Measurements from ENCODE around the gene PCDHB10.
"Not testable (repeated sequence)": the region's sequence is repeated elsewhere in the genome, so short reads cannot be mapped to it uniquely, and the experiment has no call there.

Gene PCDHB10

GRCh38 chr5:141189131-141189530 is 3.0 kb upstream of the PCDHB10 start:
- H3K4me3 ChIP-seq (ENCODE audit: low read depth, low read length); H3K4me1 ChIP-seq (ENCODE audit: control insufficient read depth, insufficient read depth, low read length); H3K9ac ChIP-seq (ENCODE audit: low read length); H3K27me3 ChIP-seq (ENCODE audit: control insufficient read depth, insufficient read depth, low read length); H3K9me3 ChIP-seq (ENCODE audit: control insufficient read depth, insufficient read depth, low read depth, low read length); H3K27ac ChIP-seq (ENCODE audit: low read depth, low read length); H3K36me3 ChIP-seq (ENCODE audit: control insufficient read depth, insufficient read depth, low read length): not testable (repeated sequence)

GRCh38 chr5:141194332-141194731 is 2.2 kb downstream of the PCDHB10 start:
- H3K27me3 ChIP-seq (ENCODE audit: control insufficient read depth, insufficient read depth, low read length); H3K4me3 ChIP-seq (ENCODE audit: low read depth, low read length); H3K27ac ChIP-seq (ENCODE audit: low read depth, low read length); H3K36me3 ChIP-seq (ENCODE audit: control insufficient read depth, insufficient read depth, low read length); H3K9me3 ChIP-seq (ENCODE audit: control insufficient read depth, insufficient read depth, low read depth, low read length); H3K4me1 ChIP-seq (ENCODE audit: control insufficient read depth, insufficient read depth, low read length); H3K9ac ChIP-seq (ENCODE audit: low read length): not testable (repeated sequence)

DNA sequence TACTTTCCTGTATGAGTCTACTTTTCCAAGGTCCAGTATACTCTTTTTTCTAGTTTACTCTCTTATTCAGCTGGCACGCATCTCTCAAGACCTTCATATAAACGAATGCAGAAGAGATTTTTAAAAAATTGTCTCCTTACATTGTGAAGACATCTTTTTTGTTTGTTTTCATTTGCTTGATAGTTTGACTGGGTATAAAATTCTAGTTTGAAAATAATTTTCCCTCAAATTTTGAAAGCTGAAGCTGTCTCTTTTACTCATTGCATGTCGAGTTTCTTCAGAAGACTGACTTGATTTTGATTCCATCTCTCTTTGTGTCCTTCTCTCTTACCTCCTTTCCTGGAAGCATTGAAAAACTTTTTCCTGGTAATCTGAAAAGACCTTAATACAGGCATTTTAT is 4.2 kb downstream of the PCDHB10 start:
- Histone ChIP-seq H3K4me3 (ENCODE audit: low read depth, low read length) (no peak overlapping the region), H3K27me3 (ENCODE audit: control insufficient read depth, insufficient read depth, low read length) (peaks cover 9% of the 10 kb centered on the region; the same call in 1 of the 2 replicates), H3K36me3 (ENCODE audit: control insufficient read depth, insufficient read depth, low read length) (no peaks in the 10 kb centered on the region), H3K9me3 (ENCODE audit: control insufficient read depth, insufficient read depth, low read depth, low read length) (0 out of 2 replicates have a peak, but pooled peaks cover 13% of the 10 kb centered on the region), H3K4me1 (ENCODE audit: control insufficient read depth, insufficient read depth, low read length) (no peaks in the 10 kb centered on the region), H3K27ac (ENCODE audit: low read depth, low read length) (no peak overlapping the region), H3K9ac (ENCODE audit: low read length) (no peak overlapping the region)

DNA sequence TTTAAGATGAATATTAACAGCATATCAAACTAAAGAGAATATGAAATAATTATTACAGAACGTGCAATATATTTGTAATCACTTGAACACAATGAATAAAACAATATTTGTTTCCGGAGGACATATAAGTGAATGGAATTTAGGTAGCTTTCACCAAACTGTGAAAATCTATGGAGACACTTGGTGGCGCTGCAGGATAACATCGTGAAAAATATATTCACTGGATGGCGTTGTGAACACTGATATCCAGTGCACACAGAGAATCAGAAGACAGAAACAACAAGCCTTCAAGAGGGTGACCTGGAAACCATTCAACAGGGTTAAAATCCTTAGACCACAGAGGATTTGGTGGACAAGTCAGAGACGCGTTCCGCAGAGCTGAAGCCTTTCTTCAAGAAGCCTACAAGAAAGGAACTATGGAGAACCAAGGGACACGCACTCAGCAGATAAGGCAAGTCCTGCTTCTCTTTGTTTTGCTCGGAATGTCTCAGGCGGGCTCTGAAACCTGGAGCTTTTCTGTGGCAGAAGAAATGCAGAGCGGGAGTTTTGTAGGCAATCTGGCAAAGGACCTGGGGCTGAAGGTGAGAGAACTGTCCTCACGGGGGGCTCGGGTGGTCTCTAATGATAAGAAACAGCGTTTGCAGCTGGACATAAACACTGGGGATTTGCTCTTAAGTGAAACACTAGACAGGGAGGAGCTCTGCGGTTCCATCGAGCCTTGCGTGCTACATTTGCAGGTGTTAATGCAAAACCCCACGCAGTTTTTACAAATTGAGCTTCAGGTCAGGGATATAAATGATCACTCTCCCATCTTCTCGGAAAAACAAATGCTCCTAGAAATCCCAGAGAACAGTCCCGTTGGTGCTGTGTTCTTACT is 7.4 kb downstream of the PCDHB10 start, which contains the start of gene PCDHB11:
Gene PCDHB11, plus strand, starts transcription at position 269 of the 877 bp plus-strand sequence. Its CDS starts 148 bp downstream, at position 417.
- Histone ChIP-seq H3K27me3 (ENCODE audit: control insufficient read depth, insufficient read depth, low read length) (peaks cover 3% of the 10 kb centered on the region; the same call in 1 of the 2 replicates), H3K4me3 (ENCODE audit: low read depth, low read length) (no peak within 1 kb of the TSS), H3K9me3 (ENCODE audit: control insufficient read depth, insufficient read depth, low read depth, low read length) (0 out of 2 replicates have a peak, but pooled peaks cover 13% of the 10 kb centered on the region), H3K4me1 (ENCODE audit: control insufficient read depth, insufficient read depth, low read length) (no peaks in the 10 kb centered on the region), H3K36me3 (ENCODE audit: control insufficient read depth, insufficient read depth, low read length) (no peaks in the 10 kb centered on the region), H3K9ac (ENCODE audit: low read length) (no peak within 1 kb of the TSS), H3K27ac (ENCODE audit: low read depth, low read length) (no peak within 1 kb of the TSS)

- not testable (repeated sequence) for H3K27ac ChIP-seq (ENCODE audit: low read depth, low read length); H3K4me3 ChIP-seq (ENCODE audit: low read depth, low read length); H3K4me1 ChIP-seq (ENCODE audit: control insufficient read depth, insufficient read depth, low read length); H3K27me3 ChIP-seq (ENCODE audit: control insufficient read depth, insufficient read depth, low read length); H3K9ac ChIP-seq (ENCODE audit: low read length); H3K36me3 ChIP-seq (ENCODE audit: control insufficient read depth, insufficient read depth, low read length); H3K9me3 ChIP-seq (ENCODE audit: control insufficient read depth, insufficient read depth, low read depth, low read length)
Measured at GRCh38 chr5:141201126-141201525, 9.0 kb downstream of the PCDHB10 start.

- H3K4me3 ChIP-seq (ENCODE audit: low read depth, low read length); H3K9me3 ChIP-seq (ENCODE audit: control insufficient read depth, insufficient read depth, low read depth, low read length); H3K27ac ChIP-seq (ENCODE audit: low read depth, low read length); H3K27me3 ChIP-seq (ENCODE audit: control insufficient read depth, insufficient read depth, low read length); H3K9ac ChIP-seq (ENCODE audit: low read length); H3K4me1 ChIP-seq (ENCODE audit: control insufficient read depth, insufficient read depth, low read length); H3K36me3 ChIP-seq (ENCODE audit: control insufficient read depth, insufficient read depth, low read length): not testable (repeated sequence)
Measured at GRCh38 chr5:141201646-141202045, 9.5 kb downstream of the PCDHB10 start.

- Histone ChIP-seq H3K27ac (ENCODE audit: low read depth, low read length) (no peak within 1 kb of the TSS), H3K27me3 (ENCODE audit: control insufficient read depth, insufficient read depth, low read length) (no peaks in the 10 kb centered on the region; the same call in 1 of the 2 replicates), H3K4me3 (ENCODE audit: low read depth, low read length) (no peak within 1 kb of the TSS), H3K9me3 (ENCODE audit: control insufficient read depth, insufficient read depth, low read depth, low read length) (no peaks in the 10 kb centered on the region), H3K36me3 (ENCODE audit: control insufficient read depth, insufficient read depth, low read length) (no peaks in the 10 kb centered on the region), H3K4me1 (ENCODE audit: control insufficient read depth, insufficient read depth, low read length) (no peaks in the 10 kb centered on the region), H3K9ac (ENCODE audit: low read length) (no peak within 1 kb of the TSS)
Measured at GRCh38 chr5:141208478-141208877, 16.3 kb downstream of the PCDHB10 start, which contains the start of gene PCDHB12. Gene PCDHB12, plus strand, starts transcription at chr5:141208719. Its CDS starts 189 bp downstream, at chr5:141208908.

DNA sequence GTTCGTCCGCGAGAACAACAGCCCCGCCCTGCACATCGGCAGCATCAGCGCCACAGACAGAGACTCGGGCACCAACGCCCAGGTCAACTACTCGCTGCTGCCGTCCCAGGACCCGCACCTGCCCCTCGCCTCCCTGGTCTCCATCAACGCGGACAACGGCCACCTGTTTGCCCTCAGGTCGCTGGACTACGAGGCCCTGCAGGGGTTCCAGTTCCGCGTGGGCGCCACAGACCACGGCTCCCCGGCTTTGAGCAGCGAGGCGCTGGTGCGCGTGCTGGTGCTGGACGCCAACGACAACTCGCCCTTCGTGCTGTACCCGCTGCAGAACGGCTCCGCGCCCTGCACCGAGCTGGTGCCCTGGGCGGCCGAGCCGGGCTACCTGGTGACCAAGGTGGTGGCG is 18.1 kb downstream of the PCDHB10 start:
- not testable (repeated sequence) for H3K4me1 ChIP-seq (ENCODE audit: control insufficient read depth, insufficient read depth, low read length); H3K9me3 ChIP-seq (ENCODE audit: control insufficient read depth, insufficient read depth, low read depth, low read length); H3K4me3 ChIP-seq (ENCODE audit: low read depth, low read length); H3K27ac ChIP-seq (ENCODE audit: low read depth, low read length); H3K9ac ChIP-seq (ENCODE audit: low read length); H3K27me3 ChIP-seq (ENCODE audit: control insufficient read depth, insufficient read depth, low read length); H3K36me3 ChIP-seq (ENCODE audit: control insufficient read depth, insufficient read depth, low read length)

DNA sequence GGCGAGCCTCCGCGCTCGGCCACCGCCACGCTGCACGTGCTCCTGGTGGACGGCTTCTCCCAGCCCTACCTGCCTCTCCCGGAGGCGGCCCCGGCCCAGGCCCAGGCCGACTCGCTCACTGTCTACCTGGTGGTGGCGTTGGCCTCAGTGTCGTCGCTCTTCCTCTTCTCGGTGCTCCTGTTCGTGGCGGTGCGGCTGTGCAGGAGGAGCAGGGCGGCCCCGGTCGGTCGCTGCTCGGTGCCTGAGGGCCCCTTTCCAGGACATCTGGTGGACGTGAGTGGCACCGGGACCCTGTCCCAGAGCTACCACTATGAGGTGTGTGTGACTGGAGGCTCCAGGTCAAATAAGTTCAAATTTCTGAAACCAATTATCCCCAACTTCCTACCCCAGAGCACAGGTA is 18.7 kb downstream of the PCDHB10 start:
- not testable (repeated sequence) for H3K4me1 ChIP-seq (ENCODE audit: control insufficient read depth, insufficient read depth, low read length); H3K4me3 ChIP-seq (ENCODE audit: low read depth, low read length); H3K36me3 ChIP-seq (ENCODE audit: control insufficient read depth, insufficient read depth, low read length); H3K9ac ChIP-seq (ENCODE audit: low read length); H3K27me3 ChIP-seq (ENCODE audit: control insufficient read depth, insufficient read depth, low read length); H3K27ac ChIP-seq (ENCODE audit: low read depth, low read length); H3K9me3 ChIP-seq (ENCODE audit: control insufficient read depth, insufficient read depth, low read depth, low read length)

GRCh38 chr5:141213656-141214339 is 21.6 kb downstream of the PCDHB10 start, which contains the start of gene PCDHB13:
Gene PCDHB13, plus strand, starts transcription at chr5:141213919. Its CDS starts 205 bp downstream, at chr5:141214124.
- not testable (repeated sequence) for H3K9ac ChIP-seq (ENCODE audit: low read length); H3K27ac ChIP-seq (ENCODE audit: low read depth, low read length); H3K9me3 ChIP-seq (ENCODE audit: control insufficient read depth, insufficient read depth, low read depth, low read length); H3K27me3 ChIP-seq (ENCODE audit: control insufficient read depth, insufficient read depth, low read length); H3K36me3 ChIP-seq (ENCODE audit: control insufficient read depth, insufficient read depth, low read length); H3K4me1 ChIP-seq (ENCODE audit: control insufficient read depth, insufficient read depth, low read length)
- H3K4me3 ChIP-seq (ENCODE audit: low read depth, low read length), result peak within 1 kb of the TSS; percentile 43; the same call in 1 of the 2 replicates

- not testable (repeated sequence) for H3K27me3 ChIP-seq (ENCODE audit: control insufficient read depth, insufficient read depth, low read length); H3K27ac ChIP-seq (ENCODE audit: low read depth, low read length); H3K4me1 ChIP-seq (ENCODE audit: control insufficient read depth, insufficient read depth, low read length); H3K36me3 ChIP-seq (ENCODE audit: control insufficient read depth, insufficient read depth, low read length); H3K9me3 ChIP-seq (ENCODE audit: control insufficient read depth, insufficient read depth, low read depth, low read length); H3K9ac ChIP-seq (ENCODE audit: low read length); H3K4me3 ChIP-seq (ENCODE audit: low read depth, low read length)
Measured at GRCh38 chr5:141214583-141214982, 22.4 kb downstream of the PCDHB10 start.

Measured in HUES6 (cell line).